SHP77 treated with DMSO at 0.1 percent for 48 hours (cell line): Measurements from ENCODE around the gene UNC13A.

Experiments
- DNase-seq: peaks from one replicate; lab custom pipeline; 2025; lab: John Stamatoyannopoulos, UW

The UNC13A gene

DNA sequence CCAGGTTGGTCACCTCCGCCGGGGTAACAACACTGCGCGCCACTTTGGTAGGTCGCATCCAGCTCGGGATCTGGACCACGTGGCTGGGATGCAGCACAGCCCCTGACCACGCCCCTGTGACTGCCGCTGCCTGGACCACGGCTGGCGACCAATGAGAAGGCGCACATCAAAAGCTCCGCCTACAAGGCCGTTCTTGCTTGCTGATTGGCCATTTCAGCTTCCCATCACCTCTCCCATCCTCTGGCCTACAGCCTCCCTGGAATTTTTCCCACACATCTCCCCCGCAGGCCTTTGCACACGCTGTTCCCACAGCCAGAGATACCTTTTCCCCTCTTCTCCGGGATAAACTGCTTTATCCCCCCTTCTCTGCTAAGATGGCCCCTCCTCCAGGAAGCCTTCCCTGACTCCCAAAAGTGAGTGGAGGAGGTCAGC, 18.6 kb upstream of the UNC13A start:
- no peak for DNase-seq

DNA sequence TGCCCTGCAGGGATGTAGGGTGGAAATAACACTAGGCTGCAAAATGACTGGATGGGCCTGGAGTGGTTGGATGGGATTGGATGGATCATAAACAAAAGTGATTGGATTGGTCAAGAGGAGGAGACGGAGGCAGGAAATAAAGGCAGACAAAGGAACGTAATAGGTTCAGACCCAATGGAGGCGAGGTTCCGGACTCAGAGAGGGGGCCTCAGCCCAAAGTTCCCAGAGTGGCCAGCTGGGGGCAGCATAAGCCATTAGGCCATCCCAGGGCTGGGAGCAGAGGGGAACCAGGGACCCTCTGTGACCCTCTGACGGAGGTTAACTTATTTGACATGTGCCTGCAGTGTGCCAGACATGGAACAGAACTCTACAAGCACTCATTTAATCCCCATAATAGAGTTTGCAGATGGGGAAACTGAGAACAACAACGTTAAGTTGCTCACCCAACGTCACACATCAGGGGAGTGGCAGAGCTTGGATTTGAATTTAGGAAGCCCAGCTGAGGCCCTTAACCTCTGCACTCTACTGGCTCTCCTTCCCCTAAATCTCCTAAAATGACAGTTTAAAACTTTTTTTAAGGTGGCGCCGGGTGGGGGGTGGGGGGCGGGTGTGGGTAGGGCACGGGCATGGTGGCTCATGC, 15.8 kb upstream of the UNC13A start:
- no peak for DNase-seq

DNA sequence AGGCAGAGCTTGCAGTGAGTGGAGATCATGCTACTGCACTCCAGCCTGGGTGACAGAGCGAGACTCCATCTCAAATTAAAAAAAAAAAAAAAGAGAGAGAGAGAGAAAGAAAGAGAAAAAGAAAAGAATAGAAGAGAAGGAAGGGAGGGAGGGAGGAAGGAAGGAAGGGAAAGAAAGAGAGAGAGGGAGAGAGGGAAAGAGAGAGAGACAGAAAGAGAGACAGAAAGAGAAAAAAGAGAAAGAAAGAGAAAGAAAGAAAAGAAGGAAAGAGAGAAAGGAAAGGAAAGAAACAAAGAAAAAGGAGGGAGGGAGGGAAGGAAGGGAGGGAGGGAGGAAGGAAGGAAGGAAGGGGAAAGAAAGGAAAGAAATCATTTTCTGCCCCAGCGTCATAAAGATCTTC, 7.0 kb upstream of the UNC13A start:
- no peak for DNase-seq

DNA sequence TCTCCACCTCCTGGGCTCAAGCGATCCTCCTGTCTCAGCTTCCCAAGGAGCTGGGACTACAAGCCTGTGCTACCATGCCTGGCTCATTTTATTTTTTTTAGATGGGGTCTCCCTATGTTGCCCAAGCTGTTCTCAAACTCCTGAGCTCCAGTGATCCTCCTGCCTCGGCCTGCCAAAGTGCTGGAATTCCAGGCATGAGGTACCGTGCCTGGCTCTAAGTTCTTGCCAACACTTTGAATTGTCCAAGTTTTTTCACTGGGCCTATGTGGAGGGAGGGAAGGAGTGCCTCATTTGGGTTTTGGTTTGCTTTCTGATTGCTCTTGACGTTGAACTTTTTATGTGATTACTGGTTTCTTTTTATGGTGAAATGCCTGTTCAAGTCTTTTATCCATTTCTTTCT, 4.4 kb upstream of the UNC13A start:
- no peak for DNase-seq

DNA sequence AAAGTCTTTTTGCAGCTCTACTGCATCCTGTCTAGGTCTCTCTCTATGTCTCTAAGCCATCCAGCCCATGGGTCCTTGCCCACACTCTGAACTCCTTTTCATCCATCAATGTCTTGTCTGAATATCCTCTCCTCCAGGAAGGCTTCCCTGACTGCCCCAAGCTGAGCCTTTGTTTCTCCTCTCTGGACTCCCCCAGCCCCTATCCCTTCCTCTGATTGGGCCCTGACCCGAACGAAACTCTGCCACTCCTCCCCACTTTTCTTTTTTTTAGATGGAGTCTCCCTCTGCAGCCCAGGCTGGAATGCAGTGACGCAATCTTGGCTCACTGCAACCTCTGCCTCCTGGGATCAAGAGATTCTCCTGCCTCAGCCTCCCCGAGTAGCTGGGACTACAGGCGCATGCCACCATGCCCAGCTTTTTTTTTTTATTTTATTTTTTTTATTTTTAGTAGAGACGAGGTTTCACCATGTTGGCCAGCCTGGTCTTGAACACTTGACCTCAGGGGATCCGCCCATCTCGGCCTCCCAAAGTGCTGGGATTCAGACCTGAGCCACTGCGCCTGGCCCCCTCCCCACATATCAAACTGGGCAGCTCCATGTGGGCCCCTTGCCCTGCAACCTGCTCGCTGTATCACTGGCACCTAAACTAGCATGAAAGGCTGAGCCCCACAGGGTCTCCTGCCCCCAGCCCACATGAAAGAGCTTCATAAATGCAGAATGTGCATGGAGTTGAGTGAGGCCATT, 870 bp upstream of the UNC13A start:
- DNase-seq: no peak

DNA sequence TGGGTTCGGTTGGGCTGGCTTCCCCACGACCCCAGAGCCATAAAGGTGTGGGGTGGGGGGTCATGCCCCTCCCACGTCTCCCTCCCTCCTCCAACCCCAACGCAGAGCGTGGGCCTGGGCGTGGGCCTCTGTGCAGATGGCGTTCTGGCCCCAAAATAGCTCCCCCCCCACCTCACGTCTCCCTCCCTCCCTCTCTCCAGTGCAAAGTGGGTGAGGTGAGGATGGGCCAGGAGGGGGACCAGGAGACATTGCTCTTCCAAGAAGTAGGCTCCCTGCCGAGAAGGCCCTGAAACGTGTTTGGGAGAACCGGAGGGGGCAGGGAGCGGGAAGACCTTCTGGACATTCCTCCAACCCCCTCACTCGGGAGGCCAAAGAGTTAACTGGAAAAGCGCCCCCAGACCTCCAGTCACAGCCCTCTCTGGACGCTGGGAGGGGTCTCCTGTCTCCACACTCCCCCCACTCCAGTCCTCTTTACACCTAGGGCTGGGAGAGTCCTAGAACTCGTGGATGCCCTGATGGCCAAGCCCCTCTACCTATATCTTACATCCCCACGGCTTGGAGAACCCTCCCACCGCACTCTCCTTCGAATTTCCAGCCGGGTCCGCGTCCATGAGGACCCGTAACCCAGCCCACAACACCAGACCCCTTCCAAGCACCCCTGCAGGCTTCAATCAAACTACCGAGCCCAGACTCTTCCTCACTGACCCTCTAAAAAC, 855 bp downstream of the UNC13A start:
- no peak for DNase-seq

DNA sequence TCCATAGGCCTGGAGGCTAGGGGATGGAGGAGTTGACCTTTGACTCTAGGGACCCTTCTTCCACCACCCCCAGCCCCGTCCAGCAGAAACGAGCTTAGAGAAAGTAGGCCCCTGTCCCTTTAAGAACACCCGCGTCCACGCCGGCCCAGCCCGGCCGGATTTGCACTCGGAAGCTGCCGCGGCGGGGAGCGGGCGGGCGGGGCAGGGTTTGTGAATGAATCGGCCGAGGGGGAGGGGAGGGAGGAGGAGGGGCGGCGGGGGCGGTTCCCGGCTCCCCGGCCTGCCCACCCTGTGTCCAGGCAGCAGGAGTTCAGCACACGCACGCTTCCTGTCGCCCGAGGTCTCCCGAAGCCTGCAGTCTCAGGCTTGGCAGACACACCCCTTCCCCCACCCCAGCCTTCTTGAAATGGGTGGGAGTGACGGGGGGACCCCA, 1.5 kb downstream of the UNC13A start:
- DNase-seq: no peak

DNA sequence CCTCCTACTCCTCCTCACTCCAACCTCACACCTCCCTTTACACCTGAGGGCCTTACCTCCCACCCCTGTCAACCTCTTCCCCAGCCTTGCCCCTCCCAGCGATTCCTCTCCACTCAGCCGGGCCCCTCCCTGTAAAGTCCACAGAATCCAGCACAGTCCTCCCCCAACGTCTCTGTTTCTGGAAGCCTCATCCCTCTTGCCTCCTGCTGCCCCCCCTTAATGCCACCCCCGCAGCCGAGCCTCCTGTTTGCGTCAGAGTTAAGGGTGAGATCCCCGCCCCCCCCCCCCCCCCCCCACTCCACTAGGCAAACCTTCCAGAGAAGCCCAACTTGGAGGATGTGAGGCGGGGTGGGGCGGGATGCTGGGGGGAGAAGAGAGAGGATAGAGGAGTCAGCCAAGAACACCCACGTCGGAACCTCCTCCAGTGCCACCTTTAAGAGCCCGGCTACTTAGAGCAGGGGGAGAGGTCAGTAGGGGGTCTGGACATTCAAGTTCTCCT, 2.1 kb downstream of the UNC13A start:
- DNase-seq: no peak

DNA sequence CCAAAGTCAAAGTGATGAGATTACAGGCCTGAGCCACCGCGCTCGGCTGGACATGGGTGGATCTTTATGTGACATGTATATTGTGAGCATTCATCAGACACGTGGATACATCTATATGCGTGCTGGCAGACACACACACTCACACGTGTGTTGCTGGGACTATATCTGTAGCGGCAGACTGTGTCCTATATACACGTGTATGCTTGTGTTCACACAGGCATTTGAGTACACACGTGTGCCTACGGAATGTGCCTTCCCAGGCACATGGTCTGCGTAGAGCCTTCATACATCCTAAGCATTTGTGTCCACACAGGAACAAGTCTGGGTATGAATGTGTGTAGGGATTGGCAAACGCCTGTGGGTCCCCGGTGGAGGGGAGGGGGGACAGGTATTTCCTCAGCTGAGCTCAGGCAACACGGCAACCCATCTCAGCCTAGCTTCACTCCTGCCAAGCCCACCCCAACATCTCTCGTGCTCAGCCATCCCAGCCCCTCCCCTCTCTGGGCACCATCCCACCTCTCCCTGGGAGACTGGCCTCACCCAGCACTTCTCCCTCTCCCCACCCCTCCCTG, 2.6 kb downstream of the UNC13A start:
- DNase-seq: no peak

DNA sequence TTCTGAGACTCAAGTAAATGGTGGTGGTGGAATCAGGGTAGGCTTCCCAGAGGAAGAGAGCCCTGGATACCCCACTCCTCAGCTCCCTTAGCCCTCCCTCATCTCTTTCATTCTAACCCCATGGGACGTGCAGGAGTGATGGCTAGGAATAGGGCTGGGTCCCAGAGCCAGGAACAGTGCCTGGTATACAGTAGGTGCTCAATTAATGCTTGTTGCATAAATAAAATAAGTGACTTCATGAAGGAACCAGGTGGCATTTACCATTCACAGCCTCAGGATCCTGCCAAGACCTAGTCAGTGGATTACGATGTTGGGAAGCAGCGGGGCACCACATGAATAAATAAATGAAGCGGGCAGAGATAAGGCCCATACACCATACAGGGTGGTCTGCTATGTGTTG, 3.9 kb downstream of the UNC13A start:
- DNase-seq: no peak

DNA sequence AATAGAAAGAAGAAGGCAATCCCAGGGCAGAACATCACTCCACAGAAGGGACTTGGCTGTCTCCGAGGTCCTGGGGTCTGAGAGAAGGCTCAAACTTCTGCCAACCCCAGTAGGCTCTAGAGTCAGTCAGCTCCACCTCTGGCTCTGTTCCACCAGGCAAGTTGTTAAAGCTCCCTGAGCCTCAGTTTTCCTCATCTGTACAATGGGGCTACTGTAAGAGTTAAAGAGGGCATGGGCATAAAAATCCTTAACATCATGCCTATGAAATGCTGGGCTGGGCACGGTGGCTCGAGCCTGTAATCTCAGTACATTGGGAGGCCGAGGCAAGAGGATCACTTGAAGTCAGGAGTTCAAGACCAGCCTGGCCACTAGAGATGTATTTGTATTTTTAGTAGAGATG, 5.1 kb downstream of the UNC13A start:
- no peak for DNase-seq

DNA sequence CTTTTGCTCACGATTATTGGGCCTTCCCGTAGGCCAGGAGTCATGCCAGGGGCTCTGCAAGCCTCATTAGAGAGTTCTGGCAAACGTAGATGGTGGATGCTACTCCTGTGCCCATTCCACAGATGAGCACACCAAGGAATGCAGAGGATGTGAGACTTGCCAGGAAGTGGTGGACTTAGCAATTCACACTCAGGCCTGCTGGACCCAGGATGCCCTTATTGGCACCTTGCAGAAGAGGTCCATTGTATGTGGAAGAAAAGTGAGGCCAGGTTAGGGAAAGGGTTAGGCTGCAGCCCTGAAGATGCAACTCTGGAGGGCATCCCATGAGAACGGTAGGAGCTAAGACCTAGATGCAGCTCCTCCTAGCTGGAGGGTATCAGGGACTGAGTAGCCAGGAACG, 5.9 kb downstream of the UNC13A start:
- no peak for DNase-seq

DNA sequence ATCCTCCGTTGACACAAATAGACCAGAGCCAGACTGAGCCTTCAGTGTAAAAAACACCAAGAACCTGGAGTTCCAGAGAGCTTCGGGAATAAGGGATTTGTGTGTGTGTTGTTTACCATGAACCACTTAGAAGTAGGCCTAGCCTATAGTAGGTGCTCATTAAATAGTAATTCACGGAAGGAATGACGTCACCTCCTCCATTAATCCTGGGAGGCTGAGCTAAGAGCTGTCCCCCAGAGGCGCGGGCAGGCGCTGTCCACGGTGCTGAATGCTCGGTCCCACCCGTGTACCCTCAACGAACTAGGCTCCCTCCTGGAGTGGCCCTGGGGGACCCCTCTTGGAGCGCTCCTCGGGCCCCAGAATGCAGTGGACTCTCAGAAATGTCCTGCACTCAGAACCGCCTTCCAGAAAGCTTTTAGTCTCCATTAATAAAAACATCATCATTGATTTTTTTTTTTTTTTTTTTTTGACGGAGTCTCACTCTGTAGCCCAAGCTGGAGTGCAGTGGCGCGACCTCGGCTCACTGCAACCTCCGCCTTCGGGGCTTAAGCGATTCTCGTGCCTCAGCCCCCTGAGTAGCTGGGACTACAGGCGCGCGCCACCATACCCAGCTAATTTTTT, 6.5 kb downstream of the UNC13A start:
- DNase-seq: no peak

DNA sequence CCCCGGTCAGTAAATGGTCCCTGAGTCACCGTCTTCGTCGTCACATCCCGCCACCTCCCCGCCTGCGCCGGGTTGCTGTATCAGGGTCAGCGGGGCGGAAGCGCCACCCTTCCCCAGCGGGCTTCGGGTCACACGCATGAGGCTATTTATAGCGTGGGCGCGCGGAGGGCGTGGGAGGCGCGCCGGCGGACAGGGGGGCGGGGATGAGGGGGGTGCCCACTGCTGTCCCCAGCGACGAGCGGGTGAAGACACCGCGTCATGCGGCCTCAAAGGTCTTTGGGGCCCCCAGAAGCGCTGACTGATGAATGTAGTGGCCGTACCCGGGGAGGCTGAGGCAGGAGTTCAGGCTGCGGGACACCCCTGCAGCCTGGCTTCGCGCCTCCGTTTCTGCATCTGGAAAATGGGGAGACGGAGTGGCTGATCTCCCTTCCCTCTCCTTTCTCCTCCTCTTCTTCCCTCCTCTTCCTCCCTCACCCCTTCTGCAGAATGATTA, 7.9 kb downstream of the UNC13A start:
- no peak for DNase-seq

DNA sequence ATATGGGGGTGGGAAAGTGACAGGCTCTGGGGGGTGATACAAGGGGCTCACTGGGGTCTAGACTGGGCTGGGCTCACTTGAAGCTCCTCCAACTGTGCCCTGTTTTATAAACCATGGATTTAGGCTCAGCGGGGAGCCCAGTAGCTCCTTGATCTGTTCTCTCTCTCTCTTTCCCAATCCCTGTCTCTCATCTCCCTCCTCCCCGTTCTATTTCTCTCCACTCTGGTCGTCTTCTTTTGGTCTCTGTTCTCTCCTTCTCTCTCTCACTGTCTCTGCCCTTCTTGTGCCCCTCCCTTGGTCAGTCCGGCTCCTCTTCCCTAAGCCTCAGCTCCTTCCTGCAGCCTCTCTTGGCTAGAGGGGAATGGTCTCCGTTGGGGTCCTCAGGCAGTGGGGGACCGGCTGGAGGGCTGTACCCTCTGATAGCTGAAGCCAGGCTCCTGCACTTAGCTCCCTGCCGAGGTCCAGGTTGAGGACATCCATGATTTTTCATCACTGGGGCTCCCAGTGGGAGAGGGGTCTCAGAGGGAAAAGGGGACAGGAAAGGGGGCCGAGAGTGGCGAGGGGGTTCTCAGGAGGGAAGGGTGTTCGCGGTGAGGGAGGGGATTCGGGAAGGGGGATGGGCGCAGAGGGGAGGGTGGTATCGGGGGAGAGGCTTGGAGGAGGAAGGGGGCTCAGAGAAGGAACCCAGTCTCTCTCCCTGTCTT, 8.5 kb downstream of the UNC13A start:
- no peak for DNase-seq

DNA sequence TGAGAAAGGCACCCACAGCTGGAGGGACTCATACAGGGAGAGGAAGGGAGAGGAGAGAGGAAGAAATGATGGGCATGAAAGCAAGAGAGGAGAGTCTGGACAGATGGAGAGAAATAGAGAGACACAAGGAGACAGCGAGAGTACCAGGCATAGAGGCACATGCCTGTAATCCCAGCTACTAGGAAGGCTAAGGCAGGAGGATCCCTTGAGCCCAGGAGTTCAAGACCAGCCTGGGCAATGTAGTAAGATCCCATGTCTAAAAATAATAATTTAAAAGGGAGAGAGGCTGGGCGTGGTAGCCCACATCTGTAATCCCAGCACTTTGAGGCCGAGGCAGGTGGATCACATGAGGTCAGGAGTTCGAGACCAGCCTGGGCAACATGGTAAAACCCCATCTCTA, 9.3 kb downstream of the UNC13A start:
- no peak for DNase-seq

DNA sequence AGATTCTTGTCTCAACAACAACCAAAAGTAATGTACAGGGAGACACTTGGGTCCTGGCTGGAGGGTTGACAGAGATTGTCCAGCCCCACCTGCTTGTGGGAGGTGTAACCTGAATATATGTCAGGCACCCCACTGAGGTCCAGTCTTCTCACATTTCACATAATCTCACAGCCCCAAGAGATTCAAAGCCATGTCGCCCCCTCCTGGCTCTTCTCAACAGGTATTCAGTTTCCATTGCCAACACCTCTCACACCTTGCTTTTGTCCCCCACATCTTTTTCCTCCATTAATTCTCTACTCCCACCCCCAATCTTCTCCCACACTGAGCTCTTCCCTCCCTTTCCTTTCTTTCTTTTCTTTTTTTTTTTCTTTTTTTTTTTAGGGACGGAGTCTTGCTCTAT, 11.2 kb downstream of the UNC13A start:
- no peak for DNase-seq

DNA sequence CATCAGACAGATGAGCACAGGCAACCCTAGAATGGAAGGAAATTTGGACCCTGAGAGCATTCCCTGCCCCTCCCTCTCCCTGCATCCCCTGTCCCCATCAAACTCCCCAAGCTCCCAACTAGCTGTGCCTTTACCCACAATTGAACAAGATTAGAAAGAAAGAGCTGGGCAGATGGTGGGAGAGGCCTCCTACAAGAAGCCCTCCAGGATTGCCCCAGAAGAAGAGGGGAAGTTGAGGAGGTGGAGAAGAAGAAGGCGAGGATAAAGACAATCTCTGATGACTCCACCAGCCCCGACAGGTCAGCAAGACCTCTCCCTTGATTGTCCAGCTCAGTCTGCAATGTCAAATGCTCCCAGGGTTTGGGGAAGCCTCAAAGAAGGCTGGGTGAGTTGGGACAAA, 11.9 kb downstream of the UNC13A start:
- no peak for DNase-seq

DNA sequence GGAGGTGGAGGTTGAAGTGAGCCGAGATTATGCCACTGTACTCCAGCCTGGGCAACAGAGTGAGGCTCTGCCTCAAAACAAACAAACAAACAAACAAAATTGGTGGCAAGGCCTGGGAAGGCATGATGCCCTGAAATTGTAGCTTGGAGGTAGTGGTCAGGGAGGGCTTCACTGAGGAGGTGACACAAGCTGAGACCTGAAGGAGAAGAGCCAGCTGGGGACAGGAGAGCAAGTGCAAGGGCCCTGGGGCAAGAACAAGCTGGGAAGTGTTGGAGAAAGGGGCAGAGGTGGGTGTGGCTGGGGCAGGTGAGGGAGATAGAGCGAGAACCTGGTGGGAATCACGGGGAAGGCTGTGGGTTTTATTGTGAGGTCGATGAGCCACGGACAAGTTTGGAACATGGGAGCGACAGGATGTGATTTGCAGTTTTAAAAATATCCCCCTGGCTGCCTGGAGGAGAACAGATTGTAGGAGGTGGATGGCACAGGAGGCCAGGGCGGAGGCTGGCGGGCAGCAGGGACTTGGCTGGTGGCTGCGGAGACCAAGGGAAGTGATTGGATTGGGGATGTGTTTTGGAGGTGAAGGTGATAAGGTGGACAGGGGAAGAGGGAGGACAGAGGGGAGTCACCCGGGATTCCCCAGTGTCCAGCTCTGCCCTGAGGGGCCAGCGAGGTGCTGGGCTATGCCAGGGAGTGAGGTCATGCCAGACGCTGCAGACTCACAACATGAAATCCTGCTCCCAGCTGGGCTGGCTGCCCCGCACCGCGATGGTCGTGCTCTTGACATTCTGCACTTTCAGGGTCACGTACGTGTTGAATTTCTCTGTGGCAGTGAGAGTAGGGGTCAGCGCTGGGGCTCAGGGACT, 14.0 kb downstream of the UNC13A start:
- DNase-seq: no peak

DNA sequence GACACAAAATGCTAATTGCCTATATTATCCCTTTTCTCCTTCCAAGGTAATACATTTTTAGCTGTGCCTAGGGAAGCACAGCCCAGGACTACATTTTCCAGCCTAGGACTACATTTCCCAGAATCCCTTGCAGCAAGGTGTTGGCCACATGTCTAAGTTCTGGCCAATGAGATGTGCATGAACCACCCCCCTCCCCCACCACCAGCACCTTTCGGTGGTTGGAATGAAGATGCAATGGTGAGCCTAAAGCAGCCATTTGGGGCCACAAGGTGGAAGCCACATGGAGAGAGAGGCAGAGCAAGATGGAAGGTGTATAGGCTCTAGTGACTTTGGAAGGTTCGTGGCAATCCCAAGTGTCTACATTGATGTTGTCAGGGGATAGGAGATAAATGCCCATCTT, 16.2 kb downstream of the UNC13A start:
- DNase-seq: no peak

DNA sequence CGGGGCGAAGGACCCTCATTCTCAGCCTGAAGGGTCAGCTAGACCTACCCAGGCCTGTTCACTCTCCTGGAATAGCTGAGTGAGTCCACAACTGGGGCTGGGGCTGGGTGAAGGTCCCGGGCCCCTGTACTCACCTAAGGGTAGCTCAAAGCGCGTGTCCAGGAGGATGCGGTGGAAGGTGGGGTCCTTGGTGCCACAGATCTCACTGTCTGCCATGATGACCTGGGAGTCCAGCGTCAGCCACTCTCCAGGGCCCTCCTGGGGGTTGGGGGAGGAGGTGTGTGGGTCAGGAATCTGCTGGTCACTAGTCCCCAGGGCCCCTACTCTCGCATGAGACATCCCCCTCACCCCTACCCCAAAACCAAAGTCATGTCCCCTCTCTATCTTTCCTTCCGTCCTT, 18.7 kb downstream of the UNC13A start:
- no peak for DNase-seq
